Measurements from ENCODE around the gene AGPAT3.

Gene AGPAT3

DNA sequence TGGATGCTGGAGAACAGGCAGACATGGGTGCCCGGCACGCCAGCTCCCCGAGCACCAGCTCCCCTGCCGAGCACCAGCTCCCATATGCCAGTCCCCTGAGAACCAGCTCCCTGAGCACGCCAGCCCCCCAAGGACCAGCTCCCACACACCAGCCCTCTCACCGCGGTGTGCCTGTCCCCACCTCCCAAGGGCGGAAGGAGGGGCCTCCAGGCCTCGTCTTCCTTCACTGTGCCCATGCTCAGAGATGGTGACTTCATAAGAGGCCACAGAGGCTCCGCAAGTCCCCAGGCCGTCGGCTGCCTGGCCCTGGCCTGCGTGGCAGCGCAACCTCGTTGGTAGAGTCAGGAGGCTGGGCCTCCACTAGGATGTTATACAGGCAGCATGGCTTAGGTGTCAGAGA is 69.1 kb downstream of the AGPAT3 start:
- H3K27ac ChIP-seq, result peak overlapping the region; percentile 99; the same call in 1 of the 2 replicates
- TF ChIP-seq, protein P1, sequence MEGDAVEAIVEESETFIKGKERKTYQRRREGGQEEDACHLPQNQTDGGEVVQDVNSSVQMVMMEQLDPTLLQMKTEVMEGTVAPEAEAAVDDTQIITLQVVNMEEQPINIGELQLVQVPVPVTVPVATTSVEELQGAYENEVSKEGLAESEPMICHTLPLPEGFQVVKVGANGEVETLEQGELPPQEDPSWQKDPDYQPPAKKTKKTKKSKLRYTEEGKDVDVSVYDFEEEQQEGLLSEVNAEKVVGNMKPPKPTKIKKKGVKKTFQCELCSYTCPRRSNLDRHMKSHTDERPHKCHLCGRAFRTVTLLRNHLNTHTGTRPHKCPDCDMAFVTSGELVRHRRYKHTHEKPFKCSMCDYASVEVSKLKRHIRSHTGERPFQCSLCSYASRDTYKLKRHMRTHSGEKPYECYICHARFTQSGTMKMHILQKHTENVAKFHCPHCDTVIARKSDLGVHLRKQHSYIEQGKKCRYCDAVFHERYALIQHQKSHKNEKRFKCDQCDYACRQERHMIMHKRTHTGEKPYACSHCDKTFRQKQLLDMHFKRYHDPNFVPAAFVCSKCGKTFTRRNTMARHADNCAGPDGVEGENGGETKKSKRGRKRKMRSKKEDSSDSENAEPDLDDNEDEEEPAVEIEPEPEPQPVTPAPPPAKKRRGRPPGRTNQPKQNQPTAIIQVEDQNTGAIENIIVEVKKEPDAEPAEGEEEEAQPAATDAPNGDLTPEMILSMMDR (conservative IDR thresholded peaks at IDR 0.05), result no peak

DNA sequence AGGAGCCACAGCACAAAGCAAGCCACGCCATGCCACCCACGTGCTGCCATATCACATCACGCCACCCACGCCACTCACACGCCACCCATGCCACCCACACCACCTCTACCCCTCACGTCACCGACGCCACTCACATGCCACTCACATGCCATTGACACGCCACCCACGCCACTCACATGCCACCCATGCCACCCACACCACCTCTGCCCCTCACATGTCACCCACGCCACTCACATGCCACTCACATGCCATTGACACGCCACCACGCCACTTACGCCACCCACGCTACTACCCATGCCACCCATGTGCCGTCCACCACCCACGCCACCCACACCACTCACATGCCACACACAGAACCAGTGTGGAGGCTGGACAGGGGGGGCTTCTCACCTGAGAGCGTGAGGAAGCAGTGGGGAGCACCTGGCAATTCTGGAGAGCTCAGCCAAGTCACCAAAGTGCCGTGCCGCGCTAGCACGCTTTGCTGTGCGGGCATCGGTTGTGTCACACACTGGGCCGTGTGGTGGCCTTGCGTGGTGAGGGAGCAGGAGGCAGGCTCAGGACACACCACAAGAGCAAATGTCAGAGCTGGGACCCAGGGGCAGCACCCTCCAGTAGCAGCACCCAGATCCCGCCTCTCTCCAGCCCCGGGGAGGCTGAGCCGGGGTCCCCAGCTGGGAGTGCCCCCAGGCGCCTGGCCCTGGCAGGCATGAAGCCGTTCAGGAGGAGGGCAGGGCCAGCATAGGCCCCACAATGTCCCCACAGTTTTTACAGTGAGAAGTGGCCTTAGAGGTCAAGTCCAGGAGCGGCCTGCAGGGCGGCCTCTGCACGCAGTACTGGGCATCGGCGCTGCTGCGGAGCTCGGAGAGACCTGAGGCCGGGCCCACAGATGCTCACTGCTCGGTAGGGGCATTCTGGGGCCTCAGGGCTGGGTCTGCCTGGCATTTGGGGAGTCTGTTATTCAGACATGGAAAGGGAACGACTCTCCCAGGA is 70.0 kb downstream of the AGPAT3 start:
- peak overlapping the region; percentile 45 for H3K27ac ChIP-seq
- TF ChIP-seq, protein P1 (conservative IDR thresholded peaks at IDR 0.05), result no peak

DNA sequence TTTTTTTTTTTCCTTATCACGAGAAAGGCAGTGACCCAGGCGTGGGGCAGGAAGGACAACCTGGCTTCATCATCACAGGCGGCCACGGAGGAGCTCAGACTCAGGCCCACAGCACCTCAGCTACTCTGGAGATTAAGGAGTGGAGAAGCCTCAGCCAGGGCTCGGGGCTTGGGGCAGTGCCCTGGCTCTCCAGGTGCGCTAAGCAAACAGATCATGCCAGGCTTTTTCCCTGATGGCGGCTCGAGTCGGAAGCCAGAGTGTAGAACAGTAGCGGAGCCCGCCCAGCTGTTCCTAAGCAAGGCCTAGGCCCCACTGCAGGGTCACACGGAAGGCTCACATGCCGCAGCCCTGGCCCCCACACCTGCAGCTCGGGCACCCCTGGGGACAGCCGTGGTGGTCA is 70.7 kb downstream of the AGPAT3 start:
- TF ChIP-seq, protein P1 (conservative IDR thresholded peaks at IDR 0.05), result no peak

DNA sequence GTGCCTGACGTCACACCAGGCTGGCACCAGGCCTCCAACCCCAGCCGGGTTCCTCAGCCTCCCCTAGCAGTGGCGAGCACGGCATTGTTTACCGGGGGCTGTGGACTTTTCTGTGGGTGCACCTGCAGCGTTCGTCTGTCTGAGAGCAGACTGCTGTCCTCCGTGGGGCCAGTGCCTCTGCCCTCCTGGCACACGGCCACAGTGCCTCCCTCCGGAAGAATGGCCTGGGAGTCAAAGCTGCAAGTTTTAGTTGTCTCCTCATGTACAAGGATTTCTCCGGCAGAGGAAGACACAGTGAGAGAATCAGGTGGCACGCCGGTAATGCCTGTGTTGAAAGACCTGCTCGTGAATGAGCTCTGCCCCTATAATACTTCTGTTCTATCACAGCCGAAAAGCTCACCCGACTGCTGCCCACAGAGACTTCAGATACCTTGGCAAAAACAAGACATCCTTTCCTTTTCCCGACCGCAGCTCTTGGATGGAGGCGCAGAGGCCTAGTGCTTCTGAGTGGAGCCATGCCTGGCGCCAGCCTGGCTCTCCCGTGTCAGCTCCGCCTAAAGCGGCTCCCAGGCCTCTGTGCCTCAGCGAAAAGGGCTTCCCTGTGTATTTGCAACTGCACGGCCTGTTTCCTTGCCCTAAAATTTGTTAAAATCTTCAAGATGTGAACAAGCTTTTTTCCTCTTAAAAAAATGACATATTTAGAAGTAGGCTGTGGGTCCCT is 71.4 kb downstream of the AGPAT3 start:
- peak overlapping the region; percentile 45 for H3K27ac ChIP-seq
- TF ChIP-seq, protein P1 (conservative IDR thresholded peaks at IDR 0.05), result no peak

More for the DNA sequence above, 70.7 kb downstream of the AGPAT3 start:
- H3K27ac ChIP-seq, result peak overlapping the region; percentile 45

DNA sequence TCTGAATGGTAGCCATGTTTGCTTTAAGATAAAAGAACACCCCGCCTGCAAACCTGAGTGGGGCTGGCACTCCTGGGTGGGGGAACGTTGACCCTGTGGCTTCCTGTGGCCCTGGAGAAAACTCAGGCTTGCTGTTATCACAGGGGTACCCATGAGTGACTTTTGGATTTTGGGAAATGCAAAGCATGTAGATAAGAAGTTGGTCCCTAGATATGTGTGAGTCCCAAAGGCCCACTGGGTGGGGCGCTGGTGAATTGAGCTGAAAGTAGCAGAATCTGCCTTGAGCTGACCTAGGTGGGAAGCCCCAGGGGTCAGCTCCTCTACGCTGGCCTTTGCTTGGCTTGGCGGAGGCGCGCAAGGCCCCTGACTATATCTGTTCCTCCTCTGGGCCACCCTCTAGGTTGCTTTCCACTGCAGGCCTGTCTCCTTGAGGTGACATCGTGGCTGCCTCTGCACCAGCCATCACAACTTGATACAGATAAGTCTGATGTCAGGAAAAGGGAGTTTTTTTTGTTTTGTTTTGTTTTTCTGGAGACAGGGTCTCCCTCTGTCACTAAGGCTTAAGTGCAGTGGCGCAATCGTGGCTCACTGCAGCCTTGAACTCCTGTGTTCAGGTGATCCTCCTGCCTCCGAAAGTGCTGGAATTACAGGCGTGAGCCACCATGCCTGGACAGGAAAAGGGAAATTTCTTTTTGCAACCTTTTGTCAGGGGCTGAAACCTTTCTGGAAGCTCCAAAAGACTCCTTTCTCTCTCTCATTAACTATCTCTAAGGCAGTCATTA is 72.2 kb downstream of the AGPAT3 start:
- TF ChIP-seq, protein P1 (conservative IDR thresholded peaks at IDR 0.05), result no peak
- no peak overlapping the region; the same call in 1 of the 2 replicates for H3K27ac ChIP-seq

DNA sequence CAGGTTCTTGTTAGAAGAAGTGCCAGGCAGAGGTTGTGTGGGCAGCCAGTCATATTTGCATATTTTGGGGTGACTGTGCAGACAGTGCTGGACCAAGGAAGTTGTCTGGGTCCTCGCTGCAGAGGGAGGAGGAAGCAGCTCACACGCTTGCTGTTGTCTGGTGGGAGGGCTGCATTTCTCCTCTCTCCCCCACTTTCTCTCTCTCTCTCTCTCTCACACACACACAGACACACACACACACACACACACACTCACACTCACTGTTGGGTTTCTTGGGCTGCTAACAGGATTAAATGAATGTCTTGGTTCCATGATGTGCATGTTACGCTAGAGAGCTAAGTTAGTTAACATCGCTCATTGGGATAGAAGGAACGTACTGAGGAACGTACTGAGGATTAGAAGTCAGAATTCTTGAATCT is 72.9 kb downstream of the AGPAT3 start:
- TF ChIP-seq, protein P1 (conservative IDR thresholded peaks at IDR 0.05), result no peak
- no peak overlapping the region; the same call in 1 of the 2 replicates for H3K27ac ChIP-seq
